Smooth muscle cell of the brain vasculature (primary cell): ENCODE data around the gene PALM2AKAP2.
"Not testable (repeated sequence)": the region's sequence is repeated elsewhere in the genome, so short reads cannot be mapped to it uniquely, and the experiment has no call there.

Source experiments
- DNase-seq: peaks from one replicate; pipeline ENCODE4 v3.0.0-alpha.2; 2012; ENCODE audit warnings: low read depth, low spot score

The PALM2AKAP2 gene

DNA sequence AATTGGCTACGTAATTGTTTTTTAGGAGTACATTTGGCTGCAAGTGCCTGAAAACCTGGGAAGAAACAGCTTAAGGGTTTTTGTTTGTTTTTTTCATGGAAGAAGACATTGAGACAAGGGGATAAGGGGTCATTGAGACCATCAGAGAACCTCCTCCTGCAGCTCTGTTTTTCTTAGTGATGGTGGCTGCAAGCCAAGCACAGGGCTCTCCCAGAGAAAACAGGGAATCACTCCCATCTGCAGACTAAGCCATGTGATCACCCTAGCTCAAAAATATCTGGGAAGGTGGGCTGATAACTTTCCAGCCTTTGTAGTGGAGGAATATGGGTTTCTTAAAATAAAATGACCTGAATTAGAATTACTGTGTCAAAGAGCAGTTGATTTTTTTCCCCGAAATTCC, 25.1 kb downstream of the PALM2AKAP2 start:
- no peak for DNase-seq

DNA sequence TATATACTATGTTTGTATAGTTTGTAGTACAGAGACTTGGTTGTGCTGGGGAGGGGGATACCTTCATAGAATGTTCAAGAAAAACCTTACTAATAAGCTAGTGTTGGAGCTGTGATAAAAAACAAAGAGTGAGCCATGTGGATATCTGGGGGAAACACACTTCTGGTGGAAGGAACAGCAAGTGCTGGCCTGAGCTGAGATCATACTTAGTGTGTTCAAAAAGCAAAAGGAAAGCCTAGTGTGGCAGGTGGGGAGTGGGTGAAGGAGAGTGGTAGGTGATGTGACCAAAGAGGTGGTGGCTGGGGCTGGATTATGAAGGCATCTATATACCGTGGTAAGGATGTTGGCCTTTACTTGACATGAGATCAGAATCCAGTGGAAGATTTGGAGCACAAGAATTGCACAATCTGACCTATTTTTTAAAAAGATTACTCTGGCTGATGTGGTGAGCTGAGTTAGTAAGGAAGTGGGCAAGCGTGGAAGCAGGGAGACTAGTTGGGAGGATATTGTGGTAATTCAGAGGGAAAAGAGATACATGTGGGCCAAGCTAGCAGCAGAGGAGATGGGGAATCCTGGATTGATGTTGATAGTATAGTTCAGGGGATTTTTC, 26.6 kb downstream of the PALM2AKAP2 start:
- no peak for DNase-seq

DNA sequence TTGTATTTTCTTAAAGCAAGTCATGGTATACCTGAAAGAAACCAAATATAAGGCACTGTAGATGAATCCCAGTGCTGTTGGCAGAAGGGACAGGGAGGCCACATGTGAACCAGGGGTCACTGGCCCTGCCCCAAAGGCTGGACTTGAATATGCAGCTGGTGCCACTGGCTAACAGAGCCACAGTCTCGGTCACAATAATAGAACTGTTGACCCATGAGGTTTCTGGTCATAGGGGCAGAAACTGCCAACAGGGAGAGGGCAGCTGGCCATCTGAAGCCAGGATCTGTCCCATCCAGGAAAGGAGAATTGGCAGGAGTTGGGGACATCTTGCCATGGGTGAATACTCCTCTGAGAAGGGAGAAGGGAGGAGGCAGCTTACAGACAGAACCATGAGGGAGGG, 31.9 kb downstream of the PALM2AKAP2 start:
- no peak for DNase-seq

DNA sequence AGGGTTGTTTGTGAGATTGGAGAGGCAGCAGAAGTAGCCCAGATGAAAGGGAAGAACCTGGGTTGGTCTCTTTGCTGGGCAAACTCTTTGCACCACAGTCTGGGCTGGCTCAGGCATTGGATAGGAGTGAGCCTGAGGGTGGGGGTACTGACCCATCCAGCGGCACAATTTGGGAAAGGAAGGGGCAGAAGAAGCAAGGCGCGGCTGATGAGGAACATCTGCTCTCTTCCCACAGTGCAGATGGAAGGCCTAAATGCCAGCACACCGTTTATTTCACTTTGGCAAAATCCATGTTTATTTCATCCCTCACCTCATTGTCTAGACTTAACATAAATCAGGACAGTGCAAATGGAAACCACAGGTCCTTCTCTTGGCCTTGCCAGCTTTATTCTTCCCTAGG, 32.3 kb downstream of the PALM2AKAP2 start:
- no peak for DNase-seq

DNA sequence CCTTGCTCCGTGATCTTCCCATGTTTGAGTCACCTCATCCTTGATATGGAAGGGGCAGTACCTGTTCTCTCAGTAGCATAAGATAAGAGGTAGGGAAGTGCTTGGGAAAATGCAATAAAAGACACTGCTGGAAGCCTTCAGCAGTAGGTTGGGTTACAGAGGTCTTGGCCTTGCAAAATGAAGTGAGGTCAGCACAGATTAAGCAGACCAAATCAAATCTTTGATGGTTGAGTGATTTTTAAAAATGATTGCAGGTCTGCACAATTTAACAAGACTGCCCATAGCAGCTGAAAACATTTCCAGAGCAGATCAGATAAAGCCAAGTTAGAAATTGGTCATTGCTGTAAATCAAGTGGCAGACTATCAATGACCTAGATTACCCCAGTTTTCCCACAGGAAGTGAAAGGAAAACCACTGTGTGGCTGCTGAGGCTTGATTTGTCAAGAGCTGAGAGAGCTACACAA, 32.9 kb downstream of the PALM2AKAP2 start:
- DNase-seq: no peak

DNA sequence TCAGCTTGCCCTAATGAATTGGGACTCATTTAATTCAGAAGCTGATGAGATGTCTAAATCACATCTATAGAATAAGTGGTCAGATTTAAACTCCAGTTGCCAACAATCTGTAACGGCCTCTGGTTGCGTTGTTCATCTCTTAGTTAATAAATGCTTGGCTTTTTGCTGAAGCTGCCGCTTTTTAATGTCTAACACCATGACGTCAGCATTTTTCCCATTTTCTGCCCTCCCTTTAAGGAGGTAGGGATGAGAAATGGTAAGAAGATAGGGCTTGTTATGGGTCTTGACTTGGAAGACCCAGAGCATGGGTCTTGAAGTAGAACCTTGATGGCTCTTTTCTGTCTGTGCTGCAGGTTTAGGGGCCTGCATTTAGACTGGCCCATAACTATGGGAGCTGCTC, 33.3 kb downstream of the PALM2AKAP2 start:
- no peak for DNase-seq

DNA sequence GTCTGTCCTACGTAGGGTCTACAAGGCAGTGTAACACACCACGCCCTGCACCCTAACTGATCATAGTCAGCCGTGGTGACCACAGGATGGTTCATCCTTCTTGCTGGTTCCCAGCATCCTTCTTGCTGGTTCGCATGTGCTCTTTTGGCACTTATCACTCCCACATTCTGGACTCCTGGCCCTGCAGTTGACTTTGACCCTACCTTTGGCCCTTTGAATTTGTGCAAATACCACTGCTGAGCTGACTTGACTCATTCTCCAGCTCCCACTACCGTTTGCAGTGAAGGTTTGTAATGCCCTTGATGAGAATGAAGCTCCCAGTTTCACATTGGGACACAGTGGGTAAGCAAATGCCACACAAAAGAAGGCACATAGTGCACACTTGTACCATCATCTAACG, 33.8 kb downstream of the PALM2AKAP2 start:
- no peak for DNase-seq

DNA sequence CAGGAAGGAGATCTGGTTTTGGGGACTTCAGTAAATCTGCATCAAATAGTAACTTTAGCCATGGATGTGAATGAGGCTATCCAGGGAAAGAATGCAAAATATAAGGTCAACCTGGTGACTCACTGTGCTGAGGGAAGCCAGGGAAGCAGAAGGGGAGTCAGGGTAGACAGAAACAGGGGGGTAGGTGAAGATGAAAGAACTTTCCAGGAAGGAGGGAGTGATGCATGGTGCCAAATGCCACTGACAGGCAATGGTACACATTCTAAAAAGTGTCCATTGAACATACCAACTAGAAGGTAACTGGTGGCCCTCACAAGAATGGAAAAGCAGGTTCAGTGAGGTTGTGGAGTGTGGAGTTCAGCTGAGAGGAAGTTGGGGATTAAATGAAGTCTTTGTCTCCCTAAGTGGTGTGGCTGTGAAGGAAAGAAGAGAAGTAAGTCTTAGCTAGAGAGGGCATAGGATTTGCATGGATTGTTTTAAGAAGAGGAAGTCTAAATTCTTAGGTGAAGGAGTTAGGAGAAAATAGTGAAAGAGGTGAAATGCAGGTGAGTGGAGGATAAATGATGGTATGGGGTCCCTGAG, 35.5 kb downstream of the PALM2AKAP2 start:
- no peak for DNase-seq

DNA sequence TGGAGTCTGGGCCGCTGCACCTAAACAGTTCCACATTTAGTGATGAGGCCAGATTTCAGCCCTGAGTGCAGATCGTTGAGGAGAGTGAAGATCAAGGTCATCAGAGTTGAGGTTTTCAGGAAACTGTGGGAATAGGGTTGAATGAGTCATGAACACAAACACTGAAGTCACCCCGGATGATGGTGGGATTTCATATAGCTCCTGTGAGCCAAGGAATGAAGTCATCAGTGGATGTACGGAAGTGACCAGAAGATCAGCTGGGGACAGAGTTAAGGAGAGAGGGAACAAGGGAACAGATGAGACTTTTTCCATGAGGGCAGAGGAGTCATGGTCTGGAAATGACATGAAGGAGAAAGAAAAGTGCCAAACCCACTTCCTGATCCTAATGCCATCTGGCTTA, 36.5 kb downstream of the PALM2AKAP2 start:
- DNase-seq: peak; percentile 81

DNA sequence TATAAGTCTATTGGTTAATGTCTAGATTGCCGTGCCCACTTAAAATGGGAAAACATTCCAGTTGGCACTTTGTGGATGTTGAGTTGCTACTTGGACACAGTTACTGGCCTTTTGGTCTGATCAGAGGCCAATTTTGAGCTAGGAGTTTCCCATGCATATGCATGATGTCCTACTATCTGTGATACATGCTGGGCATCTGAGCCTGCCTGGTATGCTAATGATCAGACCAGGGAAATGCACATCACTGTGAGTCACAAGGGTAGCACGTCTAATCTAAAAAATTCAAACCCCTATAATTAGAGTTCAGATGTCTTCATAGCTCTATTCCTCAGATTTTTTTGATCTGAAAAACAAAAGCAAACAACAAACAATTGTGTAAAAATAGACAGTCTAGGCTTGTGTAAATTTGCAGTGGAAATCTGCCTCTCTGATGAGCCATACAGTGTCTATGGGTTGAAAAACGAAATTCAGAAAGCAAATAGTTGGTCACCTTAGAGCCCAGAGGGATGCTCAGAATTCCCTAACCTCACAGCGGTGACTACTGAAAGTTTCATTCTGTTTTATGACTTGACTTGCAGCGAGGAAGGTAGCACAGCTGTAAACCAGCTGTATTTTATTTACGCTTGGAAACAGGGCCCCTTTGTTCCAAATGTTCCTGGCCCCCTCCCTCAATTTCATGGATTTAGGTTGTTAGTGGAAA, 37.3 kb downstream of the PALM2AKAP2 start:
- no peak for DNase-seq

DNA sequence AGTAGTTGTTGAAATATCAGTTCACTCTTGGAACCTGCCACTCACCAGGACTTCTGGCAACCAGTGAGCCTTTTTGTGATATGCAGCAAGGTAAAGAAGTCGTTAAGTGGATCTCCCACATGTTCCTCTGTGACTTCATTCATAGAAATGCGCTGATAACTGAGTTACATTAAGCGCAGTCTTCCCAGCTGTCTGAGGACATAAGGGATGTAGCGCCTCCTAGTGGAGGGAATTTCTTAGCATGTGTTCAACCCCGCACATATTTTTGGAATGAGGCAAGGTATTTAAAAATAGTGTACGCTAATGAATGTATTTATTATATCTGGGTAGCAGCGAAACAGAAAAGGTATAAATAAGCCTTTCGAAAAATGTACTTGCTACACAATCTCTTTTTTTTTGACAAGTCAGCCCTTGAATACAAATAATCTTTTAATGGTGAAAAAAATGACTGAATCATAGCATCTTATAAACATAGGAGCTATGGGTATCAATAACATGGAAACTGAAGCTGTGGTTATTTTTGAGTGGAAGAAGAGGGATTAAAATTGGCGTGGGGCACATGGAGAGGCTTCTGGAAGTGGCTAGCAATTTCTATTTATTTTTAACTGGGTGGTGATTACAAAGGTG, 38.0 kb downstream of the PALM2AKAP2 start:
- DNase-seq: peak; percentile 89

DNA sequence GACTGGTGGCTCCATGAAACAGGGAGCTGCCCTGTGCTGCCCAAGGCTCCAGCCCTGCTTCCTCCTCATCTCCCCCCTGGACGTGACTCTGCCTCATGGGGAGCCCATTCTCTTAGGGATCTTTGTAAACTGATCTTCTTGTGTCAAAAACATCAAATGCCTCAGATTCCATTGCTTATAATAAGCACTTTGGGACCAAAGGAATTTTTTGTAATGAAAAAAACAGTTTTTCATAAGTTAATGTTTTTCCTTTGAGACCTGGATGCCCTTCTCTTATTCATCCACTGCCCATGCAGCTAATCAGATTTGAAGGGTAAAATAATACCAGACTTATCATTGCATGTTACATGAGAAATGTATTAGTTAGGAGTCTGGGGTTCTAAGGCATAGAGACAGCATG, 41.7 kb downstream of the PALM2AKAP2 start:
- DNase-seq: no peak

DNA sequence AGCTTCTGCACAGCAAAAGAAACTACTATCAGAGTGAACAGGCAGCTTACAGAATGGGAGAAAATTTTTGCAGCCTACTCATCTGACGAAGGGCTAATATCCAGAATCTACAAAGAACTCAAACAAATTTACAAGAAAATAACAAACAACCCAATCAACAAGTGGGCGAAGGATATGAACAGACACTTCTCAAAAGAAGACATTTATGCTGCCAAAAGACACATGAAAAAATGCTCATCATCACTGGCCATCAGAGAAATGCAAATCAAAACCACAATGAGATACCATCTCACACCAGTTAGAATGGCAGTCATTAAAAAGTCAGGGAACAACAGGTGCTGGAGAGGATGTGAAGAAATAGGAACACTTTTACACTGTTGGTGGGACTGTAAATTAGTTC, 45.4 kb downstream of the PALM2AKAP2 start:
- not testable (repeated sequence) for DNase-seq

DNA sequence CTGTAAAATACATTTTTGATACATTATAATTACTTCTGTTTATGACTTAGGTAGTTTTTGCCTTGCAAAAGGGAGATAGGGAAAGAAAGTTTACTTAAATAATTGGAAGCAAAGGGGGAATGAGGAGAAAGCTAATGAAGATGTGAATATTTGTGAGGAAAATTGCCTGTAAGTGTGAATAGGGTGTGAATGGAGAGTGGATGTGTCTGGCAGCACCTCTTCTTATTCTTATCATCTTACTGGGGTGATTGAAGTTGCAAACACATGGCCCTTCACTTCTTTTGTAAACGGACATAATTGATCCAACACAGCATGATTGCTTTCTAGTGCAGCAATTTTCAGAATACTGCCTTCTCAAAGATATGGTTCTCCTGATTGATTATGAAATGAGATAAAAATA, 46.6 kb downstream of the PALM2AKAP2 start:
- DNase-seq: no peak

DNA sequence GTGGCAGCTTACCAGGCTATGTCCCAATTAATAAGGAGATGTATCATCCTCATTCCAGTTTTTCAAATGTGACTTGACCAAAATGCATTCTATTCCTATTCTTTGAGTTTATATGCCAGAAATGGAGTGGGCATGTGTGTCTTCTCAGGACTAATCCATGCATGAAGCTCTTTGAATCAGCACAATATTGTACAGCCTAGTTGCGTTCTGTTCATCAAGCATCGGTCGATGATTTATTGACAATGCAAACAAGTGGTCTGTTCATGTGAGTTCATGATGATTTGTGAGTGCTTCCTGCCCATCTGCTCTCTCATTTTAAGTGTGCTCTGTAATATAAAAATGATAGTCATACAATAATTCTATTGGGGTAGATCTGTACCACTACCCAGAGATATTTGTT, 48.3 kb downstream of the PALM2AKAP2 start:
- DNase-seq: no peak
